AG10803 (cell line): ENCODE data around the gene LPAR3.

ENCODE experiments used
- DNase-seq: peaks from one replicate; pipeline ENCODE4 v3.0.0; 2010; ENCODE audit warnings: low read depth
- H3K4me3 ChIP-seq: 2 replicates; pipeline ENCODE4 v1.5.1; 2011; ENCODE audit warnings: mild to moderate bottlenecking, low read length, control low read depth
- CTCF ChIP-seq: conservative IDR thresholded peaks from 2 replicates; pipeline ENCODE4 v1.5.1; 2011; ENCODE audit warnings: mild to moderate bottlenecking, low read length, control low read depth, inconsistent platforms

LPAR3 gene

GRCh38 chr1:84856726-84857270, 36.2 kb downstream of the LPAR3 start:
- no peak for DNase-seq
- no peak for TF ChIP-seq CTCF
- H3K4me3 ChIP-seq = no peak overlapping the region

DNA sequence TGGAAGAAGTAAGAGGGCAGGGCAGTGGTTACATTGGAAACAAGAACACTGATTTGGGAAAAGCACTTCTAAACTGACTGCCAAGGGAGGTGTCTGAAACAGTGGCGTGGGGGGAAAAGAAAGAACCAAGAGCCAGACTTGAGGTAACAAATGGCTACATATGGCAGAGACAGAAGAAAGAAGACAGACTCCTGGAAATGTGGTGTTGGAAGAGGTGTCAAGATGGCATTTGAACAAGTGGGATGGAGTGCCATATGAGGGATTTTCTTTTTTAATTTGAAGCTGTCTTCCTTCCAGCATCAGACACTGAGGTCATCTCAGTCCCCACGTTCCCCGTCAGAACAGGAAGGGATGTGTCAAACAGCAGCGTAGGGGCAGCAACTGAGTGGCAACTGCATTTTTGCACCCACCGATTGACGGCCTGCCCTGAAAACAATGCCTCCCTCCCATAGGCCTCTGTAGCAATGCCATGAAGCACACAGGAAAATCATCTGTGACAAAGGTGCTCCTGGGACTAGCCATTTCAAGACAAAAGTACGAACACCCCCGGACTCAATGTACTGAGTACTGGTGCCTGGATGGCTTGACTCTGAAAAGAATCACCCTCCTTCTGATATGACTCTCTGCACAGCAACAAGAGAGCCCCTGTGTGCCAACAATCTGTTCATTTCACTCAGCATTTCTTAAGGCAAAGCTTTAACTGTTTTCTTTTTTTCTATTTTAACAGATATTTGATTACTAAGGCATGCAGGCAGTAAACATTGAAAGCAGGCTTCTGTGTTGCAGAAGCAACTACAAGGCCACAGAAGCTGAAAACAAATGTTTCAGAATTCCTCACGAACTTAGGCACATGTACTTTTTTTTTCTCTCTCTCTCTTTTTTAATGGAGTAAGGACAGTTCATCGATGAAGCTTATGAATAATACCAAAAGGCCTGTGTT, 37.0 kb downstream of the LPAR3 start:
- H3K4me3 ChIP-seq = no peak overlapping the region
- DNase-seq = peak; percentile 23
- no peak for TF ChIP-seq CTCF

GRCh38 chr1:84855168-84855567, 37.8 kb downstream of the LPAR3 start:
- no peak for TF ChIP-seq CTCF
- H3K4me3 ChIP-seq = no peak overlapping the region
- DNase-seq = peak; percentile 15

DNA sequence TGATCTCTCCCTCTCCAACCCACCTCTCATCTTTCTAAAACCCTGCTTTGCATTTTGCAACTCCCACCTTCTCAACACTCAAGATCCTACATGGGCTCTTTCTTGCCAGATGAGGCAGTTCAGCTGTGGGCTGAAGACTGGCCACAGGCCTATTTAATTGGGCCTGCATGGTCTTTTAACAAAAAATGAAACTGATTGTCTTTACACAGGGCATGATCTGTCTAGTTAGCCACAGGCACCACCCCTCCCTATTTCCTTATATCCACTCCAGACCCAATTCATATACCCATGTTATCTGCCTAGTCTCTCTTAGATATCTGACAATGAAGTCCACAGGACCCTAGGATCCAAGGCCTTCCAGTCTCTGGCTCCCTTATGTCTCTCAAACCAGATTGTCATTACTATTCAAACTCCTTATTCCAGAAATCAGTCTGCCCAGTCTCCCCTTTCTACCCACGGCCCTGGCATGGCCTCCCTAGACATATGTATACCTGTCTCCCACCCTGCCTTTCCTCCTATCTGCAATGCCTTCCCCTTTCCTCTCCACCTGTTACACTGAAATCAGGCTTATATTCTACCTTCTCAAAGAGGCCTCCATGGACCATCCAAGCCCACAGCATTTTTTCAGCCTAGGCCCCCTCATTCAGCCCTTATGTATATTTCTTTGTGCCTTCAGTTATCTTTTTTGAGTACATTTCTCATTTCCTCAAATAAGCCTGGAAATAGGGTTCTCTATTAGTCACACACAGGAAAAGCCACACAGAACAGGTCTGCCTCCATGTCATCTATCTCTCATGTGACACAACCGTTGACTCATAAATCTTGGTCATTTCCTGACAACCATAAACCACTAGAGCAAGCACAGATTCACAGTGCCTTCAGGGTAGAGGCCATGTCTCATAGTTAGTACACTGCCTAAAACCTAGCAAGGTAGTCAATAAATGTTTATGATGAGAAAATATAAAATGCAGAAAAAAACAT, 39.0 kb downstream of the LPAR3 start:
- H3K4me3 ChIP-seq = no peak overlapping the region
- TF ChIP-seq CTCF = no peak
- peak; percentile 43 for DNase-seq

DNA sequence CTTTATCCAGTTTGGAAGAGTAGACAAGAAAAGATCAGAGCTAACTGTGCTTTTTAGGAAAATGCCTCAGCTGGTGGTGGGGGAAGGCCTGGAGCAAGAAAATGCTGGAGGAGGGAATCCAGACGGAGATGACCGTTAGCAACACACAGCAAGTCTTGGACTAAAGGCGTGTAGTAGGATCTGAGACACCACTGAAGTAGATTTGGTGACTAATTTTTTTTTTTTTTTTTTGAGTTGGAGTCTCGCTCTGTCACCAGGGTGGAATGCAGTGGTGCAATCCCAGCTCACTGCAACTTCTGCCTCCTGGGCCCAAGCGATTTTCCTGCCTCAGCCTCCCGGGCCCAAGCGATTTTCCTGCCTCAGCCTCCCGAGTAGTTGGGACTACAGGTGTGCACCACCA, 41.2 kb downstream of the LPAR3 start:
- DNase-seq = peak; percentile 93
- no peak overlapping the region for H3K4me3 ChIP-seq
- TF ChIP-seq CTCF = no peak

- no peak for TF ChIP-seq CTCF
- no peak for DNase-seq
- H3K4me3 ChIP-seq = no peak overlapping the region
Observed at GRCh38 chr1:84849357-84849975, 43.5 kb downstream of the LPAR3 start.
